SK-N-MC (cell line): ENCODE results near the gene AKR7A2.
"Not testable (repeated sequence)": the region's sequence is repeated elsewhere in the genome, so short reads cannot be mapped to it uniquely, and the experiment has no call there.

Experiments
- EZH2 ChIP-seq: fragments of 200-600 bp; sonication (generic); IDR thresholded peaks from one replicate; pipeline ENCODE4 v1.6.1; 2017; ENCODE audit warnings: antibody characterized with exemption
- FOXP2 ChIP-seq: optimal IDR thresholded peaks from 2 replicates; pipeline ENCODE3; 2011; ENCODE audit warnings: mild to moderate bottlenecking, moderate library complexity; ENCODE audit not compliant: insufficient read depth; ENCODE audit errors: extremely low read length, control extremely low read depth
- POLR2AphosphoS5 ChIP-seq: IDR thresholded peaks from 2 replicates; pipeline ENCODE4 v1.6.1; 2012; ENCODE audit warnings: mild to moderate bottlenecking, low read depth, low read length, borderline replicate concordance

DNA sequence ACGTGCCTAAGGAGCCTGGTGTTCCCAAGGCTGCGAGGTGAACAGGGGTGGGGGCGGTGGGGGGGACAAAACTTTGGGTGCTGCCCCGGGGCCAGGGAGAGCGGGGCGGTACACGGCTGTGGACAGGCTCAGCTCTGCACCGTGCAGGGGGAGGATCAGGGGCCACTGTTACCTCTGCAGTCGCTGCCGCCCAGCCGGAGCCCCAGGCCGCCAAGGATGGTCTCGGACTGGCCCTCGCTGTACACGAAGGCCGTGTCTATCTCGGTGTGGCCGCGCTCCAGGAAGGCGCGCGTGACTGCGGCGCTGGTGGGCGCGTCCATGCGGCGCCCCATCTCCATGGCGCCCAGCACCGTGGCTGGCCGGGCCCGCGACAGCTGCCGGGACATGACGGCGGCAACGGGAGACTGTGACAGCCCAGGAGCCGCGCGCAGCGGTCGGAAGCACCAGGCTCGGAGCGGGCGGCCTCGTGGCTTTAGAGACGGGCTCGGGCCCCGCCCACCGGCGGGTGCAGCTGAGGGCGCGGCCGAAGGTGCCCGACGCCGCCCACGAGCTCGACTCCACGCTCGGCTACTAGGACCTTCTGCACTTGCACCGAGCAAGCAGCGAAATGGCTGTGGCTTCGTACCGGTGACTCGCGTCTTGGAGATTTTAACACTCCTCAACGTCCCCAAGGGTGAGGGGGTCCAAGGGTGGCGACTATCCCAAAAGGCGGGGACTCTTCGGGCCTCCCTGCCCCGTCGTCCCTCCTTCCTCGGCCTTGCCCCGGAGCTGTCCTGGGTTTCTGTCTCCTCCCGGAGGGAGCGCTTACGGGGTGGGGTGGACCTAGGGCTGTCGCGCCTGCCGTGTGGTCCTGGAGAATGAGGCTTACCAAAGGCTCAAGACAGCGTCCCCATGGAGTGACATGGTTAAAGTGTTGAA lies 23.4 kb downstream of the AKR7A2 start, which contains the start of gene AKR7A3:
- not testable (repeated sequence) for TF ChIP-seq POLR2AphosphoS5, EZH2, FOXP2
